Effector memory CD4-positive, alpha-beta T cell (primary cell): ENCODE measurements around the gene FHL2.
A peak's percentile ranks its signal among the peaks of the same experiment; 100 is the strongest.

Experiments
- DNase-seq, 3 donors: peaks; one replicate each; pipeline ENCODE4 v3.0.0-alpha.2; 2020
- H3K27ac ChIP-seq: 2 replicates; pipeline ENCODE4 v1.7.0; 2013; ENCODE audit warnings: mild to moderate bottlenecking, low read length, moderate library complexity; ENCODE audit not compliant: insufficient read depth, poor library complexity, severe bottlenecking
- H3K27me3 ChIP-seq: replicated peaks from 2 replicates; pipeline ENCODE4 v1.7.0; 2013; ENCODE audit warnings: mild to moderate bottlenecking, low read length; ENCODE audit not compliant: insufficient read depth, control insufficient read depth, poor library complexity, severe bottlenecking
- H3K36me3 ChIP-seq: 2 replicates; pipeline ENCODE4 v1.7.0; 2013; ENCODE audit warnings: mild to moderate bottlenecking, low read length, moderate library complexity; ENCODE audit not compliant: control insufficient read depth, insufficient read depth
- H3K4me1 ChIP-seq: 2 replicates; pipeline ENCODE4 v1.7.0; 2013; ENCODE audit warnings: low read length, mild to moderate bottlenecking; ENCODE audit not compliant: control insufficient read depth, insufficient read depth, poor library complexity, severe bottlenecking
- H3K4me3 ChIP-seq: 2 replicates; pipeline ENCODE4 v1.7.0; 2013; ENCODE audit warnings: low read length, low read depth, mild to moderate bottlenecking; ENCODE audit not compliant: insufficient read depth, poor library complexity, severe bottlenecking
- H3K9me3 ChIP-seq: 2 replicates; pipeline ENCODE4 v1.7.0; 2013; ENCODE audit warnings: mild to moderate bottlenecking, low read length, moderate library complexity; ENCODE audit not compliant: control insufficient read depth

FHL2 gene

GRCh38 chr2:105400138-105400540 is 1.3 kb upstream of the FHL2 start:
- no peaks in the 10 kb centered on the region for H3K9me3 ChIP-seq
- no peaks in the 10 kb centered on the region for H3K27me3 ChIP-seq
- no peak overlapping the region for H3K27ac ChIP-seq
- H3K4me3 ChIP-seq, result no peak overlapping the region
- no peak for DNase-seq
- peaks cover 6% of the 10 kb centered on the region for H3K4me1 ChIP-seq
- H3K36me3 ChIP-seq, result no peaks in the 10 kb centered on the region

DNA sequence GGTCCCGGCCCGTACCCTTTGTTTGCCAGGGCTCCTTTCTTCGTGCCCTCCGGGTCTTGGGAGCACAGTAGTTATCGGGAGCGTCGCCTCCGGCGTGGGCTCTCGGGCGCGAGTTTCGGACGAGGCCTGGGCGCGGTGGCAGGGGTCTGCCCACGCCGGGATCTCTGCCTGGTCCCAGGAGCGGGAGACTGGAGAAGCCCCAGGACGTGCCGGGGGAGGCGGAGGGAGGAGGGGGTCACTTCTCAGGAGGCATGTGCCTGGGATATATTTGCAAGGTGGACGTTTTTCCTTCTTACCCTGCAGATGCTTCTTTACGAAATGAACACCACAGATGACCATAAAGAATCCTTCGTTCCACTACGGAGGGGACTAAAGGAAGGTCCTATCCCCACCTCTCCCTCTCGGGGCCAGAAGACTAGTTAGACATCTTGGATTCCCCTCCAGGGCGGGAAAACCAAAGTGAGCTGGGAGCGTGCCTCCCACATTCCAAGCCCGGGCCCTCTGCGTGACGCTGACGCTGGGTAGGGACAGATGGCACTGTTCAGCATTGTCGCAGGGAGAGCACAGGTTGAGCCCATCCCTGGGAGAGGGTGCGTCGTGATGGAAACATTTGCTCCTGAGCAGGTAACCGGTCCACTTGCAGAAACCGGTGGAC is 483 bp upstream of the FHL2 start:
- DNase-seq, result no peak
- Histone ChIP-seq H3K4me3 (peak overlapping the region; percentile 72), H3K9me3 (no peaks in the 10 kb centered on the region), H3K4me1 (peaks cover 6% of the 10 kb centered on the region), H3K27ac (no peak overlapping the region), H3K36me3 (no peaks in the 10 kb centered on the region), H3K27me3 (no peaks in the 10 kb centered on the region)

- Histone ChIP-seq H3K4me1 (peaks cover 6% of the 10 kb centered on the region), H3K9me3 (no peaks in the 10 kb centered on the region), H3K27ac (no peak overlapping the region), H3K36me3 (no peaks in the 10 kb centered on the region), H3K4me3 (peak overlapping the region; percentile 72), H3K27me3 (no peaks in the 10 kb centered on the region)
- DNase-seq, result no peak
Observed at GRCh38 chr2:105397953-105398335, 907 bp downstream of the FHL2 start.

- Histone ChIP-seq H3K27me3 (no peaks in the 10 kb centered on the region), H3K9me3 (no peaks in the 10 kb centered on the region), H3K4me3 (no peak overlapping the region), H3K27ac (no peak overlapping the region), H3K4me1 (peaks cover 6% of the 10 kb centered on the region), H3K36me3 (no peaks in the 10 kb centered on the region)
- DNase-seq, result no peak
Observed at GRCh38 chr2:105397025-105397722, 1.7 kb downstream of the FHL2 start.

DNA sequence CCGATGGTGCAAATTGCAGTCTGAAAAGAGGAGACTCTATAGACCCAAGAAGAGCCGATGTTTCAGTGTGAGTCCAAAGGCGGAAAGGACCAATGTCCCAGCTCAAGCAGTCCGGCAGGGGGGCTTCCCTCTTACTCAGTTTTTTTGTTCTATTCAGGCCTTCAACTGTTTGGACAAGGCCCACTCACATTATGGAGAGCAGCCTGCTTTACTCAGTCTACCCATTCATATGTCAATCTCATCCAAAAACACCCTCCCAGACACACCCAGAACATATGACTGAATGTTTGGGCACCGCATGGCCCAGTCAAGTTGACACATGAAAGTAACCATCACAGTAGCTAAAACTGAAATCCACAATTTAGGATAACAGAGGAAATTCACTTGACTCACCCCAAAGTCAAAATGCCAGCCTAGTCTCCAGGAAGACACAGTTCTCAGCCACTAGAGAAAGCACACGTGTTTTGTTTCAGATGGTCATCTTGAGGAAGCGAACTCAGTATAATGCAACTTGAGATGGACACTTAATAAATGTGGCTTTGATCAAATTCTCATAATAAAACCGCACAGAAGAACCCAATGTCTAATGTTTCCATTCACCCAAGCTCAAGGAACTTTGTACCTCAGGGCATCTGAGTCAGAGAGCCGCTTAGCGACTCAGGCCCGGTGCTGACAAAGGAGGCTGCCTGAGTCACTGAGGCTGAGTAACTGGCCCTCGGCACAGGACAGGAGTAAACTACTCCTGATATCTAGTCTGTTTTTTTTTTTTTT is 2.4 kb downstream of the FHL2 start:
- Histone ChIP-seq H3K9me3 (no peaks in the 10 kb centered on the region), H3K4me1 (peaks cover 6% of the 10 kb centered on the region), H3K4me3 (no peak overlapping the region), H3K27ac (no peak overlapping the region), H3K27me3 (no peaks in the 10 kb centered on the region), H3K36me3 (no peaks in the 10 kb centered on the region)
- DNase-seq, result no peak

DNA sequence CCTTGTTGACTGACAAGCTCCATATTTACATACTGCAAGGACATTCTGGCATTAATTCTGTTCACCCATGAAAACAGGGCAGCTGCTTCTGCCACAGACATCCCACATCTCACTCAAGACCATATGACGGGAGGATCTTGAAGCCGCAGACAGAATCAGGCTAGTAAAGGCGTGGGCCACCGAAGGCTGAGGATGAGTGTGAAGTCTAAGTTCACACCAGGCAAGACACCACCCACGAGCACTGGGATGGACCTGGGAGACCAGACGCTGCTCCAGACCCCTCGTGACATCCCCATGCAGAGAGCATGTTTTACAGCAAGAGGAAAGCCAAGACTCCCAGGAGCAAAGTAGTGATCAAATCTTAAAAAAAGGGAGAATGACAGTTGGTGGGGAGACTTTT is 3.2 kb downstream of the FHL2 start:
- DNase-seq, result no peak
- Histone ChIP-seq H3K36me3 (no peaks in the 10 kb centered on the region), H3K4me3 (no peak overlapping the region), H3K27me3 (no peaks in the 10 kb centered on the region), H3K4me1 (peaks cover 6% of the 10 kb centered on the region), H3K27ac (no peak overlapping the region), H3K9me3 (no peaks in the 10 kb centered on the region)

GRCh38 chr2:105394951-105395611 is 3.8 kb downstream of the FHL2 start:
- peaks cover 6% of the 10 kb centered on the region for H3K4me1 ChIP-seq
- no peak overlapping the region for H3K4me3 ChIP-seq
- H3K36me3 ChIP-seq, result no peaks in the 10 kb centered on the region
- no peaks in the 10 kb centered on the region for H3K27me3 ChIP-seq
- no peak overlapping the region for H3K27ac ChIP-seq
- H3K9me3 ChIP-seq, result no peaks in the 10 kb centered on the region
- DNase-seq, result no peak

DNA sequence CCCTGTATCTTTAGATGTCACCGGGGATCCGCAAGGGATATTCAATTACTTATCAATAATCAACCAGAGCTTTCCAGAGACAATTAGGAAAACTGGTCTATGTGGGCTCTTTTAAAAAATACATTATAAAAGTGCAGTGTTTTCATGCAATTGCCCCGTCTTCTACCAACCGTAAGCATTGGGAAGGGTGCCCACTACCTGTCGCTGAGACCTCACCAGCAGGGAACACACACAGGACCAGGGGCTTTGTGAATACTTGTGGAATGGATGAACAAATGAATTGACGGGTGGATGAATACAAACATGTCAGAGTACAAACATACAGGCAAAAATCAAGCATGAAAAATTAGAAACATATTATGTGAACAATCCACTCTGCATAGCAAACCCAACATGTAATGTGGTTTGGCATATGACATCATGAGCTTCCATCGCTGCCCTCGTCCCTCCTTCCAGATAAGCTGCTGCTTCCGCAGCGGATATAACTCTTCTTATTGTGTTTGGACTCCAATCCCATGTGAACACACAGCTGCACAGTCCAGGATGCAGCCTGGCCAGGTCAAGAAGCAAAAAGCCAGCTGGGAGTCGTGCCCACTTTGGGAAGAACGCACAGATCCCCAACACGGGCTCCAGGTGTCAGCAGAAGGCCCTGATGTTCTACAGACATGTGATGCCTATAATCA is 5.3 kb downstream of the FHL2 start:
- H3K4me3 ChIP-seq, result no peak overlapping the region
- H3K27me3 ChIP-seq, result no peaks in the 10 kb centered on the region
- DNase-seq, result no peak
- peaks cover 3% of the 10 kb centered on the region for H3K4me1 ChIP-seq
- no peaks in the 10 kb centered on the region for H3K36me3 ChIP-seq
- no peaks in the 10 kb centered on the region for H3K9me3 ChIP-seq
- no peak overlapping the region for H3K27ac ChIP-seq

- no peak overlapping the region for H3K4me3 ChIP-seq
Observed at GRCh38 chr2:105391763-105392662, 6.8 kb downstream of the FHL2 start.

More at GRCh38 chr2:105391763-105392662, 6.8 kb downstream of the FHL2 start:
- no peak for DNase-seq
- Histone ChIP-seq H3K4me1 (no peaks in the 10 kb centered on the region), H3K27ac (no peak overlapping the region), H3K9me3 (no peaks in the 10 kb centered on the region), H3K27me3 (no peaks in the 10 kb centered on the region), H3K36me3 (no peaks in the 10 kb centered on the region)
